Measurements from ENCODE around the gene PACSIN2. TPM values are rescaled to one million over a fixed set of nuclear protein-coding genes. Genes with fewer than 3 reads are reported as not detected.

PACSIN2 gene
- total and polyA plus RNA-seq, 2 experiments from 2014 or later: 23.5 to 57.3 TPM

- TF ChIP-seq ZNF462 (CRISPR knock-in tag; IDR thresholded peaks at IDR 0.05) (no peak), ZNF114 (CRISPR knock-in tag; IDR thresholded peaks at IDR 0.05) (no peak), POLR2AphosphoS5 (IDR thresholded peaks at IDR 0.05; ENCODE audit: low read depth) (no peak)
Observed at GRCh38 chr22:42934338-42934737, 80.6 kb downstream of the PACSIN2 start (continued).

DNA sequence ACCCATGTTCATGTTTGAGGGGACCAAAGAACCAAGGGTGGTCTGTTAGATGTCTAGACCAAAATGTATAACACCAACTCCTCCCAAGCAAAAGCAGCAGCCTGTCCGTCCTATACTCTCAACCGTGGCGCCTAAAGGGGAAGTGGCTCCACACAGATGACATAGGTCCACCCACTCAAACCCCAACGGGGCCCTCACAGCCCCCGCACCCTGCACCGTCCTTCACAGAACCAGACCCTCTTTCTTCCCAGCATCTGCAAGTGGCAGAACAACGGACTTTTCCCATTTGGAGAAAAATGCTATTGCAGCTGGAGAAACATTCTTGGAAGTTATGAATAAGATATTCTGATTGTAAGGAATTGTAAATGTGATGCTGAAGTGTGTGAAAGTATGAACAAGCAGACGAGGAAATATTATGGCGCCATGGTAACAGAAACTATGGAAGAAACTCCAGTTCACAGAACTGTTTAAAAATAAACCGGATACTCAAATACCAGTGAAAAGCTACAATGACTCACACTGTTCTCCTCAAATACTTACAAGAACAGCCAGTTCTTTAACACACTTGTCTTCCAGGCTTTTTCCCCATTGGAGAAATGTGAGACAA, 81.4 kb downstream of the PACSIN2 start:
- no peaks in the 10 kb centered on the region for H3K36me3 Mint-ChIP-seq (ENCODE audit: low read depth)
- TF ChIP-seq CREB1 (CRISPR knock-in tag; IDR thresholded peaks at IDR 0.05; ENCODE audit: low read depth): no peak
- no peak for TF ChIP-seq ZNF462 (CRISPR knock-in tag; IDR thresholded peaks at IDR 0.05)
- no peak for TF ChIP-seq EZH2phosphoT487 (IDR thresholded peaks at IDR 0.05; ENCODE audit: unreplicated experiment)
- TF ChIP-seq EZH2 (IDR thresholded peaks at IDR 0.05; ENCODE audit: low read depth, unreplicated experiment): no peak
- TF ChIP-seq POLR2AphosphoS5 (IDR thresholded peaks at IDR 0.05; ENCODE audit: low read depth): no peak
- no peak for TF ChIP-seq STAT1 (IDR thresholded peaks at IDR 0.05; ENCODE audit: unreplicated experiment)

More for the DNA sequence above, 81.4 kb downstream of the PACSIN2 start:
- no peak for ATAC-seq
- Histone ChIP-seq H3F3A (replicated peaks; ENCODE audit: low read depth) (no peaks in the 10 kb centered on the region), H4K20me1 (replicated peaks; ENCODE audit: insufficient read depth) (peaks cover 56% of the 10 kb centered on the region), H3K27me3 (ENCODE audit: insufficient read depth) (no peaks in the 10 kb centered on the region), H3K36me3 (ENCODE audit: insufficient read depth) (no peaks in the 10 kb centered on the region), H2AFZ (no peak overlapping the region), H3K4me2 (no peak overlapping the region), H3K4me3 (no peak overlapping the region), H3K79me2 (replicated peaks; ENCODE audit: insufficient read depth) (peaks cover 100% of the 10 kb centered on the region), H3K4me1 (ENCODE audit: insufficient read depth) (peaks cover 8% of the 10 kb centered on the region; the same call in 1 of the 2 replicates), H3K27ac (ENCODE audit: low read depth) (no peak overlapping the region; the same call in 1 of the 2 replicates), H3K9me2 (ENCODE audit: insufficient read depth) (no peaks in the 10 kb centered on the region)
- Mint-ChIP-seq H3K4me3 (no peak overlapping the region), H3K27me3 (ENCODE audit: insufficient read depth, low read depth, poor library complexity) (peaks cover 9% of the 10 kb centered on the region), H3K9me3 (no peaks in the 10 kb centered on the region), H3K27ac (peak overlapping the region; percentile 5; the same call in 1 of the 2 replicates), H3K4me1 (peaks cover 22% of the 10 kb centered on the region)
- DNase-seq (ENCODE audit: low spot score): no peak

All from GM23338 (cell line).